GM12878 (cell line): ENCODE measurements around the gene FDXACB1. TPM values are rescaled to one million over a fixed set of nuclear protein-coding genes. Genes with fewer than 3 reads are reported as not detected.

Experiments used
- ATF7 ChIP-seq: fragments of 450-650 bp; IDR thresholded peaks from 2 replicates; pipeline ENCODE4 v1.6.1; 2016; ENCODE audit warnings: low read depth, mild to moderate bottlenecking
- BACH1 ChIP-seq: fragments of 450-650 bp; IDR thresholded peaks from 2 replicates; pipeline ENCODE4 v1.6.1; 2017; ENCODE audit warnings: mild to moderate bottlenecking, borderline replicate concordance
- BMI1 ChIP-seq: fragments of 450-650 bp; IDR thresholded peaks from 2 replicates; pipeline ENCODE4 v1.6.1; 2016; ENCODE audit warnings: mild to moderate bottlenecking, moderate library complexity, borderline replicate concordance
- CEBPB ChIP-seq, 2 experiments: fragments of 150-350 bp in 1 of 2; IDR thresholded peaks; 2 replicates each; pipeline ENCODE4 v1.6.1; 2012 to 2014; ENCODE audit warnings: low read depth in 2 of 2, low read length in 2 of 2, borderline replicate concordance in 1 of 2, inconsistent platforms in 1 of 2
- CHD2 ChIP-seq: IDR thresholded peaks from 2 replicates; pipeline ENCODE4 v1.6.1; 2011; ENCODE audit warnings: low read depth, low read length, improper control_type of control experiment, borderline replicate concordance
- E2F4 ChIP-seq: IDR thresholded peaks from 2 replicates; pipeline ENCODE4 v1.6.1; 2012; ENCODE audit warnings: low read depth, low read length, improper control_type of control experiment
- HDAC6 ChIP-seq: fragments of 200-600 bp; sonication (generic); IDR thresholded peaks from one replicate; pipeline ENCODE4 v1.8.0; 2017; ENCODE audit warnings: antibody characterized with exemption; ENCODE audit not compliant: unreplicated experiment
- JUND ChIP-seq: IDR thresholded peaks from 2 replicates; pipeline ENCODE4 v1.6.1; 2012; ENCODE audit warnings: low read depth, mild to moderate bottlenecking, low read length, improper control_type of control experiment, moderate library complexity
- MAX ChIP-seq: IDR thresholded peaks from 2 replicates; pipeline ENCODE4 v1.6.1; 2012; ENCODE audit warnings: low read depth, low read length, improper control_type of control experiment
- MTA2 ChIP-seq: fragments of 450-650 bp; IDR thresholded peaks from 2 replicates; pipeline ENCODE4 v1.6.1; 2016; ENCODE audit warnings: low read depth, mild to moderate bottlenecking, moderate library complexity
- NFYA ChIP-seq: IDR thresholded peaks from 2 replicates; pipeline ENCODE4 v1.6.1; 2011; ENCODE audit warnings: low read depth, mild to moderate bottlenecking, low read length, improper control_type of control experiment, borderline replicate concordance
- PKNOX1 ChIP-seq: fragments of 450-650 bp; IDR thresholded peaks from 2 replicates; pipeline ENCODE4 v1.6.1; 2016; ENCODE audit warnings: mild to moderate bottlenecking
- POLR2AphosphoS2 ChIP-seq: IDR thresholded peaks from 2 replicates; pipeline ENCODE4 v1.6.1; 2011; ENCODE audit warnings: low read depth, mild to moderate bottlenecking, low read length, improper control_type of control experiment, moderate library complexity
- RUNX3 ChIP-seq: IDR thresholded peaks from 2 replicates; pipeline ENCODE4 v1.6.1; 2012; ENCODE audit warnings: low read length, inconsistent platforms
- SIN3A ChIP-seq: IDR thresholded peaks from 2 replicates; pipeline ENCODE4 v1.6.1; 2012; ENCODE audit warnings: low read depth, low read length, improper control_type of control experiment
- SMAD5 ChIP-seq: IDR thresholded peaks from 2 replicates; pipeline ENCODE4 v1.6.1; 2016; ENCODE audit warnings: antibody characterized with exemption, low read depth
- SUPT20H ChIP-seq: IDR thresholded peaks from 2 replicates; pipeline ENCODE4 v1.6.1; 2011; ENCODE audit warnings: low read depth, mild to moderate bottlenecking, low read length, moderate library complexity, borderline replicate concordance; ENCODE audit not compliant: control insufficient read depth
- SUZ12 ChIP-seq: fragments of 200-600 bp; sonication (generic); IDR thresholded peaks from one replicate; pipeline ENCODE4 v1.6.1; 2018; ENCODE audit warnings: antibody characterized with exemption, mild to moderate bottlenecking; ENCODE audit not compliant: unreplicated experiment
- YBX1 ChIP-seq: fragments of 450-650 bp; IDR thresholded peaks from 2 replicates; pipeline ENCODE4 v1.6.1; 2016; ENCODE audit warnings: antibody characterized with exemption
- ZBTB11 ChIP-seq: fragments of 450-650 bp; formaldehyde crosslinking; IDR thresholded peaks from 2 replicates; pipeline ENCODE4 v1.5.0; 2022; ENCODE audit warnings: mild to moderate bottlenecking, missing genetic modification characterization
- polyA plus RNA-seq, 11 experiments: library from polyadenylated mRNA; depleted of rRNA in 4 of 11; unstranded in 6 of 11; stranded (reverse) in 5 of 11; fragments of >200 nt; fragmentation: Nextera tagmentation in 4 of 11; fragmentation: Illumina TruSeq in 1 of 11; extraction: Ambion mirVana in 4 of 11; extraction: Trizol in 1 of 11; gene quantifications; 1 replicate in 1 of 11; 2 replicates in 10 of 11; pipeline versions ENCODE4 v1.2.1 to v1.2.3, GENCODE V29; 2011 to 2016; ENCODE audit warnings: inconsistent platforms in 2 of 11, missing spikeins in 2 of 11, low read depth in 1 of 11
- total RNA-seq, 4 experiments: library from RNA; depleted of rRNA in 3 of 4; stranded (reverse); fragments of >200 nt in 3 of 4; fragmentation: Illumina TruSeq in 1 of 4; extraction: Trizol in 1 of 4; gene quantifications; 2 replicates each; pipeline versions ENCODE4 v1.2.1 to v1.2.3, GENCODE V29; 2013 to 2021

FDXACB1 gene
- total and polyA plus RNA-seq, 10 of the 15 experiments (the other 5 are each of a cell fraction or from before 2014, with no cell fraction given), result 7.4 to 13.3 (median 9.7) TPM

GRCh38 chr11:111926505-111927391, 47.8 kb upstream of the FDXACB1 start (continued):
- TF ChIP-seq MTA2 (0 out of 2 replicates have a peak, but pooled peaks have one; percentile 10), RUNX3 (peak; percentile 15; the same call in 1 of the 2 replicates), JUND (no peak), SUZ12 (no peak), BMI1 (peak; percentile 63; the same call in 1 of the 2 replicates), SIN3A (0 out of 2 replicates have a peak, but pooled peaks have one; percentile 38), CHD2 (no peak; the same call in 1 of the 2 replicates), MAX (peak; percentile 44; the same call in 1 of the 2 replicates), ATF7 (no peak), E2F4 (no peak), BACH1 (peak; percentile 26; the same call in 1 of the 2 replicates), YBX1 (no peak), ZBTB11 (CRISPR knock-in tag) (no peak), SMAD5 (no peak), NFYA (no peak), HDAC6 (no peak), CEBPB (IDR thresholded peaks at IDR 0.05; ENCODE audit: borderline replicate concordance in 1 of 2, low read depth in 2 of 2, low read length in 2 of 2) (no peak), POLR2AphosphoS2 (0 out of 2 replicates have a peak, but pooled peaks have one; percentile 46), SUPT20H (no peak), PKNOX1 (no peak)
